Common myeloid progenitor, CD34-positive (primary cell): ENCODE results near the gene KEAP1.

ENCODE experiments used
- CTCF ChIA-PET: fragments of 350-600 bp; sonication (Branson Sonifier 250); formaldehyde crosslinking; loops from one replicate; lab custom pipeline; 2021; ENCODE audit warnings: antibody characterized with exemption; lab: Charles Lee
- POLR2A ChIA-PET: fragments of 350-600 bp; sonication (Branson Sonifier 250); formaldehyde crosslinking; loops from one replicate; lab custom pipeline; 2021; ENCODE audit warnings: antibody characterized with exemption; lab: Charles Lee
- DNase-seq, 3 donors: peaks; one replicate each; pipeline versions ENCODE4 v3.0.0 to v3.0.0-alpha.2; 2013
- H3K27ac ChIP-seq, 2 experiments: 1 replicate in 1 of 2; 2 replicates in 1 of 2; pipeline ENCODE4 v1.7.0; 2013; ENCODE audit warnings: inconsistent platforms in 2 of 2, low read length in 2 of 2, mild to moderate bottlenecking in 2 of 2, low read depth in 1 of 2, moderate library complexity in 1 of 2; ENCODE audit not compliant: severe bottlenecking in 2 of 2, insufficient read depth in 1 of 2, poor library complexity in 1 of 2
- H3K27me3 ChIP-seq, 5 experiments: replicated peaks in 2 of 5; 1 replicate in 3 of 5; 2 replicates in 2 of 5; pipeline versions ENCODE4 v1.6.1 to v1.7.0; 2013; ENCODE audit warnings: low read length in 4 of 5, mild to moderate bottlenecking in 2 of 5, moderate library complexity in 2 of 5, inconsistent platforms in 1 of 5; ENCODE audit not compliant: insufficient read depth in 5 of 5, control insufficient read depth in 4 of 5
- H3K36me3 ChIP-seq, 4 experiments: 1 replicate in 2 of 4; 2 replicates in 2 of 4; pipeline versions ENCODE4 v1.6.1 to v1.7.0; 2013; ENCODE audit warnings: low read length in 3 of 4, control low read depth in 1 of 4, mild to moderate bottlenecking in 1 of 4; ENCODE audit not compliant: control insufficient read depth in 4 of 4, insufficient read depth in 4 of 4
- H3K4me1 ChIP-seq, 4 experiments: 1 replicate in 3 of 4; 2 replicates in 1 of 4; pipeline versions ENCODE4 v1.6.1 to v1.7.1; 2013; ENCODE audit warnings: low read length in 3 of 4, mild to moderate bottlenecking in 3 of 4, control low read depth in 1 of 4, inconsistent platforms in 1 of 4, moderate library complexity in 1 of 4; ENCODE audit not compliant: control insufficient read depth in 4 of 4, insufficient read depth in 4 of 4; ENCODE audit errors: control extremely low read depth in 1 of 4
- H3K4me3 ChIP-seq, 7 experiments: 1 replicate in 4 of 7; 2 replicates in 3 of 7; pipeline versions ENCODE4 v1.5.1 to v1.7.0; 2013; ENCODE audit warnings: mild to moderate bottlenecking in 7 of 7, low read length in 6 of 7, moderate library complexity in 6 of 7, inconsistent platforms in 2 of 7, low read depth in 2 of 7, control low read depth in 1 of 7; ENCODE audit not compliant: insufficient read depth in 4 of 7, control insufficient read depth in 1 of 7; ENCODE audit errors: extremely low read depth in 1 of 7
- H3K9me3 ChIP-seq, 5 experiments: 1 replicate in 4 of 5; 2 replicates in 1 of 5; pipeline versions ENCODE4 v1.6.1 to v1.7.1; 2013; ENCODE audit warnings: low read length in 4 of 5, mild to moderate bottlenecking in 2 of 5, inconsistent platforms in 1 of 5, low read depth in 1 of 5, moderate library complexity in 1 of 5; ENCODE audit not compliant: control insufficient read depth in 4 of 5, insufficient read depth in 2 of 5; ENCODE audit errors: control extremely low read depth in 1 of 5
- WGBS: methylation state at CpG from one replicate; pipeline ENCODE4 v1.1.5; 2013; ENCODE audit not compliant: insufficient coverage; 5-methylcytosine and 5-hydroxymethylcytosine counted together

KEAP1 gene

GRCh38 chr19:10518444-10519361 lies 15.5 kb upstream of the KEAP1 start:
- CTCF ChIA-PET: interaction anchor here (0.6 kb wide), 1 partner anchor 11 kb away, joined by 3 read pairs; no protein-coding TSS in a partner anchor

DNA sequence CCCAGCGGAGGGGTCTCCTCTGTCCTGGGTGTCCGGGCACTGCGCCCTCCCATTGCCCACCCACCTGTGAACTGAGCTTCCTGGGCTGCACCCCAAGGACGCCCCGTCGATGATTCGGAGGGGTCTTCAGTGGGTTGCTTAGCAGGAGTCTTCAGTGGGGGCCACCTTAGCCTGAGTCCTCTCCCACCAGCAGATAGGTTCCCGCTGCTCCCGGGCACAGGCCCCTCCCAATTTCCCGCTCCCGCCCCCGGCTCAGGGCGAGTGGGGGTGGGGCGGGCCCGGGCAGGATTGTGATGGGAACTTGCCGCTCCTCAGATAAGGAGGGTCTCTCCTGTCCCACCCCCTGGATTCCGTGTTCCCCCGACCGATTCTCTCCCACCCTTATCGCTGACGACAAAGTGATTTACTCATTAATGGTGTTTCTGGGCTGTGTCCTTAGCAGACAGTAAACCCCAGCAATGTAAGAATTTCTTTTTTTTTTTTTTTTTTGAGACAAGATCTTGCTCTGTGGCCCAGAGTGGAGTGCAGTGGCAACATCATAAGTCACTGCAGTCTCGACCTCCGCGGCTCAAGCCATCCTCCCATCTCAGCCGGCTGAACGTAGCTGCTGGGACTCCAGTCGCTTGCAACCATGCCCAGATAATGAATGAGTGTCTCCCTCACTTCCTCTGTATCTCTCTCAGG lies 14.7 kb upstream of the KEAP1 start:
- H3K4me1 ChIP-seq: peaks cover 0 to 36% (median 32%) of the 10 kb centered on the region in 4 experiments
- H3K4me3 ChIP-seq: peak overlapping the region in 2 of 7 experiments; percentile 33 to 60
- CTCF ChIA-PET: interaction anchor here (1.2 kb wide), 1 partner anchor 10 kb away, joined by 4 read pairs; no protein-coding TSS in a partner anchor
- DNase-seq: peak in 2 of 3 donors; percentile 51 to 56
- WGBS: 1% methylated on average over 14 of the region's 27 CpGs
- no peaks in the 10 kb centered on the region for H3K36me3 ChIP-seq
- H3K27ac ChIP-seq: no peak overlapping the region
- no peaks in the 10 kb centered on the region for H3K9me3 ChIP-seq
- POLR2A ChIA-PET: interaction anchor here (0.5 to 0.9 kb wide), 2 partner anchors 10 to 228 kb away, joined by 3 to 6 read pairs; partner anchors contain the start of gene ICAM5
- peaks cover 4 to 76% (median 51%) of the 10 kb centered on the region in 5 experiments for H3K27me3 ChIP-seq

More at GRCh38 chr19:10518444-10519361, 15.5 kb upstream of the KEAP1 start:
- peak overlapping the region in 1 of 7 experiments; percentile 33 for H3K4me3 ChIP-seq
- H3K9me3 ChIP-seq: no peaks in the 10 kb centered on the region
- no peak overlapping the region for H3K27ac ChIP-seq
- H3K36me3 ChIP-seq: no peaks in the 10 kb centered on the region
- H3K4me1 ChIP-seq: peaks cover 0 to 36% (median 31%) of the 10 kb centered on the region in 4 experiments
- DNase-seq: no peak
- WGBS: 12% methylated on average over 24 of the region's 33 CpGs
- H3K27me3 ChIP-seq: peaks cover 4 to 68% (median 43%) of the 10 kb centered on the region in 5 experiments
- POLR2A ChIA-PET: no interaction called here

DNA sequence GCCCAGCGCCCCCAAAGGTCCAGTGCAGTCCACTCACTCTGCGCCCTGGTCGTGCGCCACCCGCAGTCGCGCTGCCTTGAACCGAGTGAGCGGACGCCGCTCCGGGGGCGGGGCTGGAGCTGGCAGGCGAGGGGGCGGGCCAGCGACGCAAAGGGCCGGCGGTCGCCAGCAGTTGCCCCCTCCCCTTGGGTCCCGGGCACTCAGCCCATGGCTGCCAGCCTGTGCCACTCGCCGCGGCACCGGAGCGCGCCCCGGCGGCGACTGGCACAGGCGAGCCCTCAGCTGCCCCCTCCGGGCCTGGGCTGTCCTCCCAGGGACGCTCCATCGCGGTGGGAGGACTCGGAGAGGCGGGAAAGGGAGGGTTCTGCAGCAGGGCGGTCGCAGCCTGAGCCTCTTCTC lies 14.2 kb upstream of the KEAP1 start, which contains the start of gene S1PR5:
Gene S1PR5 (minus strand): TSS at position 87 of the 399 bp plus-strand sequence. CDS start 2,436 bp downstream, outside the sequence.
- no peaks in the 10 kb centered on the region for H3K36me3 ChIP-seq
- no peak for DNase-seq
- H3K9me3 ChIP-seq: no peaks in the 10 kb centered on the region
- peaks cover 4 to 81% (median 51%) of the 10 kb centered on the region in 5 experiments for H3K27me3 ChIP-seq
- peaks cover 0 to 36% (median 32%) of the 10 kb centered on the region in 4 experiments for H3K4me1 ChIP-seq
- H3K27ac ChIP-seq: no peak within 1 kb of the TSS
- POLR2A ChIA-PET: interaction anchor here (0.9 kb wide), 1 partner anchor 228 kb away, joined by 3 read pairs; the partner anchor contains the start of gene ICAM5
- CTCF ChIA-PET: interaction anchor here (1.1 to 1.3 kb wide), 3 partner anchors 9 to 20 kb away, joined by 3 to 5 read pairs (median 4); partner anchors contain the start of gene KEAP1
- WGBS: 5% methylated on average over 37 of the region's 39 CpGs
- H3K4me3 ChIP-seq: peak within 1 kb of the TSS in 2 of 7 experiments; percentile 33 to 60

- ChIA-PET POLR2A (no interaction called here), CTCF (interaction anchor here (1.0 to 1.3 kb wide), 5 partner anchors 9 to 20 kb away, joined by 3 to 5 read pairs (median 4); partner anchors contain the start of gene KEAP1)
- H3K9me3 ChIP-seq: no peaks in the 10 kb centered on the region
- H3K4me3 ChIP-seq: no peak overlapping the region
- H3K4me1 ChIP-seq: peaks cover 0 to 36% (median 32%) of the 10 kb centered on the region in 4 experiments
- DNase-seq: no peak
- peaks cover 4 to 86% (median 51%) of the 10 kb centered on the region in 5 experiments for H3K27me3 ChIP-seq
- H3K36me3 ChIP-seq: no peaks in the 10 kb centered on the region
- WGBS: 68% methylated on average over 7 of the region's 10 CpGs
- H3K27ac ChIP-seq: no peak overlapping the region
Observed at GRCh38 chr19:10516671-10517286, 13.6 kb upstream of the KEAP1 start.

GRCh38 chr19:10516064-10516385 lies 12.9 kb upstream of the KEAP1 start:
- H3K27me3 ChIP-seq: peaks cover 4 to 88% (median 51%) of the 10 kb centered on the region in 5 experiments
- H3K9me3 ChIP-seq: no peaks in the 10 kb centered on the region
- ChIA-PET CTCF (interaction anchor here (1.0 to 1.3 kb wide), 3 partner anchors 10 to 21 kb away, joined by 3 to 5 read pairs (median 3); no protein-coding TSS in a partner anchor), POLR2A (no interaction called here)
- no peak overlapping the region for H3K27ac ChIP-seq
- H3K4me1 ChIP-seq: peaks cover 0 to 36% (median 32%) of the 10 kb centered on the region in 4 experiments
- DNase-seq: no peak
- 97% methylated on average over 5 of the region's 5 CpGs for WGBS
- H3K36me3 ChIP-seq: no peaks in the 10 kb centered on the region
- no peak overlapping the region for H3K4me3 ChIP-seq
